ENCODE measurements around the gene KANK2.

Gene KANK2

DNA sequence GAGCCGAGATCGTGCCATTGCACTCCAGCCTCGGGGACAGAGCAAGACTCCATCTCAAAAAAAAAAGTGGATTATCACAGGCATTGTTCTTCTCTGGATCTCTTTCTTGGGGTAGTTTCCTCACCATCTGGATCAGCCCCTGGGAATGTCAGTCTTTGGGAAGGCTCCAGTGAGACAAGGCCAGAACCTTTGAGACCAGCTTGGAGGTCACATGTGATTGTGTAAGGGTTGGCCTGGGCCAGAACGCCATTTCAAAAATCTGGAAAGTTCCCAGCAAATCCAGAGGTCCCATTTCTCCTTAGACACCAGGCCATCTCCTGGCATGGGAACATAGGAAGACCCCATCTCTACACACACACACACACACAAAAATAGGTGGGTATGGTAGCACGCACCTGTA is 27.8 kb upstream of the KANK2 start:
- no peak for DNase-seq

DNA sequence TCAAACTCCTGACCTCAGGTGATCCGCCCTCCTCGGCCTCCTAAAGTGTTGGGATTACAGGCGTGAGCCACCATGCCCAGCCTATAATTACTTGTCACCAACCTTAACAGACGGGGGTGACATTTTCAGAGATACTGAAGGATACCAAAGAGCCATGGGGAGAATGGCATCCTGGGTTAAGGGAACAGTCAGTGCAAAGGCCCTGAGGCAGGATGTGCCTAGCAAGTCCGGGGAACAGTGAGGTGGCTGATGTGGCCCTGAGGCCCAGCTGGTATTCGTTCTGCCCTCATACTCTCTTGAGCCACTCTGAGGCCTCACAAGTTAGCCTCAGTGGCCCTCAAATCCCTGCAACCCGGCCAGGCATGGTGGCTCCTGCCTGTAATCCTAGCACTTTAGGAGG is 27.1 kb upstream of the KANK2 start:
- no peak for DNase-seq

DNA sequence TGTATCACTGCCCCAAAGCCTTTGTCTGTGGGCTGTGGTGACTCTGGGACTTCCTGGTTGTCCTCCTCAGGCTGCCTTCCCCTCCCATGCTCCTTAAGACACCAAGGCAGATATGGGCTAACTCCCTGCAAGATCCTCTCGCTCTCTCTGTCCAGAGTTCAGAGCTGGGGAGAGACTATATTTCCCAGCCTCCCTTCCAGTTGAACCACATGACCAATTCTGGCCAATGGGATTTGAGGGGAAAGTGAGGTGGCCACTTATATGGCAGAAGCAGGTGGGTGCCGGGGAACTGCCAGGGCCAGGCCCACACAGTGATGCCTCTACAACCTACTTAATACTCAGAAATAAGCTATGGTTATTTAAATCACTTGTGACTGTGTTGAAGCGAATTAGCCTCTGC is 25.9 kb upstream of the KANK2 start:
- no peak for DNase-seq

DNA sequence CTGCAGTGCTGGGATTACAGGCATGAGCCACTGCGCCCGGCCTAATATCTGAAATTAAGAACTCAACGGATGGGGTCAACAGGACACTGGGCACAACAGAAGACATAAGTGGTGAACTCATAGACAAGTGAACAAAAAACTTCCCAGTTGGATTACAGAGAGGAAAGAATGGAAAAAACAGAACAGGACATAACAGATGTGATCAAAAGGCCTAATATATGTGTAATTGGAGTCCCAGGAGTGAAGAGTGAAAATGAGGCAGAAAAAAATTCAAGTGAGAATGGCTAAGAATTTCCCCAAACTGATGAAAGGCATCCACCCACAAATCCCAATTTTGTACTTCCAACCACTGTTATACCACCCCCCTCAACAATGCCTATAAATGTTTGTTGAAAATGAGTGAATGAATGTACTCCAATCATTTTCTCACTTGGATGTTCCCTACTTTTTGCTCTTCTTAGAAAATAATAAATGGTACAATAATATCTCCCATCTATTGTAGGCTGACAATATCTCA is 23.8 kb upstream of the KANK2 start:
- DNase-seq: no peak

DNA sequence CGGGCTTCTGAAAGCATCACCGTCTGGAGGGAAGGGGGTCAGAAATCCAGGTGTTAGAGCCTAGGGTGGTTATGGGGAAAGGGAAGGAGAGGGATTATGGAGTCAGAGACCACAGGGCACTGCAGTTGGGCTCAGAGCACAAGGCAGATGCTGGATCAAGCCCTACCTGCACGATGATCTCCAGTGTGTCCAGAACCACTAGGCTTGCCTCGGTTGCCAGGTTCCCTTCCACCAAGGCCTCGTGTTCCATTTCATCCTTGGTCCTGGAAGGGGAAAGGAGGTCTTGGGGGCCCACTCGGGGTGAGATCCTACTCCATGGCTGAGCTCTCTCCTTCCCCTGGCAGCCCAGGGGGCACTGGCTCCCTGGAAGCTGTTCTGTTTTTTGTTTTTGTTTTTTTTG is 17.0 kb upstream of the KANK2 start:
- DNase-seq: no peak

DNA sequence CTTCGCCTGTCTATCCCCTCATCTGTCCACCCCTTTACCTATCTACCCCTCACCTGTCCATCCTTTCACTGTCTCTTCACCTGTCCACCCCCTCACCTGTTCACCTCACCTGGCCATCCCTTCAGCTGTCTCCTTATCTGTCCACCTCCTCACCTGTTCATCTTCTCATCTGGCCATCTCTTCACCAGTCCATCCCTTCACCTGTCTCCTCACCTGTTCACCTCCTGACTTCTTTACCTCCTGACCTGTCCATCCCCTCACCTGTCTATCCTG is 13.2 kb upstream of the KANK2 start:
- no peak for DNase-seq

DNA sequence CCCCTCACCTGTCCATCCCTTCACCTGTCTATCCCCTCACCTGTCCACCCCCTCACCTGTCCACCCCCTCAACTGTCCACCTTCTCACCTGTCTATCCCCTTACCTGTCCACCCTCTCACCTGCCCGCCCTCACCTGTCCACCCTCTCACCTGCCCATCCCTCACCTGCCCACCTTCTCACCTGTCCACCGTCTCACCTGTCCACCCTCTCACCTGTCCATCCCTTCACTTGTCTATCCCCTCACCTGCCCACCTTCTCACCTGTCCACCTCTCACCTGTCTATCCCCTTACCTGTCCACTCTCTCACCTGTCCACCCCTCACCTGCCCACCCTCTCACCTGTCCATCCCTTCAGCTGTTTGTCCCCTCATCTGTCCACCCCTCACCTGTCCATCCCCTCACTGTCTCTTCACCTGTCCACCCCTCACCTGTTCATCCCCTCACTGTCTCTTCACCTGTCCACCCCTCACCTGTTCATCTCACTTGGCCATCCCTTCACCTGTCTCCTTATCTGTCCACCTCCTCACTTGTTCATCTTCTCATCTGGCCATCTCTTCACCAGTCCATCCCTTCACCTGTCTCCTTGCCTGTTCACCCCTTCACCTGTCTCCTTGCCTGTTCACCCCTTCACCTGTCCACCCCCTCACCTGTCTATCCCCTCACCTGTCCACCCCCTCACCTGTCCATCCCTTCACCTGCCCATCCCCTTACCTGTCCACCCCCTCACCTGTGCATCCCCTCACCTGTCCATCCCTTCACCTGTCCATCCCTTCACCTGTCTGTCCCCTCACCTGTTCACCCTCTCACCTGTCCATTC is 12.7 kb upstream of the KANK2 start:
- no peak for DNase-seq

DNA sequence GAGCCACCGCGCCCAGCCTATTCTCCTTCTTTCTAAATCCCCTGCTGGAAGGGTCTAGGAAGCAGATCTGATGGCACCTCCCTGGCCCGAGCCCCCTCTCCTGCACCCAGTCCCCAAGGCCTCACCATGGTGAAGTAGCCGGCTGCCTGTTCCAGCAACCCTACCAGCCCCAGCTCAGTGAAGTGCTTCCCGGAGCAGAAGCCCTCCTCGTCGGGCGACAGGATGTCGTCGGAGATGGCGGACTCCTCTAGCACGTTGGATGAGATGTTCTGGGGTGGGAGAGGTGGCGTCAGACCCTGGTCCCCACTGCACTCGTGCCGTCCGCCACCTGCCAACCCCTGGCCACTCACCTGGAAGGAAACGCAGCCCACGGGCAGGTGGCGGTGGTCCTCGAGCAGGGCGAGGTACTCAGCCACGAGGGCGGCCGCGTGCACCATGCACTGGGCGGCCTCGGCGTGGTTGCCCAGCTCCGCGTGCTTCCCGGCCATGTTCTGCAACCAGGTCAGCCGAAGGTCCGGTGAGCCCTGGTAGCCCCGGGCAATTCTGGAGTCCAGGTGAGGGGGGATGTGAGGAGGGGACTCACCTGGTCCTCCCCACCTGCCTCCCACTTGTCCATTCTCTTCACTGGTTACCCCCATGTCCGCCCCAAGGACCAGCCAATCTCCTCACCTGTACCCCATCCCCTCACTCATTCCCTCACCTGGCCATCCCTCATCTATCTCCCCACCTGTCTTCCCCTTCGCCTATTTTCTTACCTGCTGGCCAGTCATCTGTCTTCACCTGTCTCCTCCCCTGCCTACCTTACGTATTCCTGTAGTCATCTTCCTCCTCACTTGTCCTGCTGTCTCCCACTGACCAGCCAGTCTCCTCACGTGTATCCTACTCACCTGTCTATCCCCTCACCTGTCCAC is 11.5 kb upstream of the KANK2 start:
- DNase-seq: no peak

DNA sequence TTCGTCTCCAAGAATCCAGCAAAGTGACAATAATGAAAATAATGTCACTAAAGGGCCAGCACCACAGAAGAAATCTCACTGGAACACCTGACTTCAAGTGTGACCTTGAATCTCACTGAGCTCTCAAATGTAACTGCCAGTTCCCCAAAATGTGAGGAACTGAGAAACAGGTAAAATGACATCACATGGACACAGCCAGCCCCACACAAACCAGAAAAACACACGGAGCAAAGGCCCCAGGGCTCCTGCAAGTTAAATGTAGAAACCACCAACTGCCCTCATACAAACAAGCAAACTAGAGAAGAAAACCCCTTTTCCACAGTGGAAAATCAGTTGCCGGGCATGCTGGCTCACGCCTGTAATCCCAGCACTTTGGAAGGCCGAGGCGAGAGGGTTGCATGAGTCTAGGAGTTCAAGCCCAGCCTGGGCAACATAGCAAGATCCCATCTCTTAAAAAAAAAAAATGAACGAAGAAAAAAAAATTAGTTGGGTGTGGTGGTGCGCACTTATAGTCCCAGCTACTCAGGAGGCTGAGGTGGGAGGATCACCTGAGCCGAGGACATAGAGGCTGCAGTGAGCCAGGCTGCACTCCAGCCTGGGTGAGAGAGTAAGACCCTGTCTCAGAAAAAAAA is 8.7 kb upstream of the KANK2 start:
- DNase-seq: no peak

DNA sequence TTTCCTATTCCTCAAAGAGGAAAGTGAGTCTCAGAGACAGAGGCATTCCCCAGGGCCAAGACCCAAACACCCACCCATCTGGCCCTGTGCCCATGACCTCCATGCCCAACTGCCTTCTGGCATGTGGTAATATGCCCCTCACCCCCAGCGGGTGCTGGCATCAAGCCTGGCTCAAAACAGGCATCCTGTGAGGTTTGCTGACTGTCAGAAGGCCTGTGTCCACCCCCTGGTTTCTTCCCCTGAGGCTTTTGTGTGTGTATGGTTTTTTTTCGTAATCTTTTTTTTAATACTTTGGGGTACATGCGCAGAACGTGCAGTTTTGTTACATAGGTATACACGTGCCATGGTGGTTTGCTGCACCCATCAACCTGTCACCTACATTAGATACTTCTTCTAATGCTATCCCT is 7.6 kb upstream of the KANK2 start:
- no peak for DNase-seq

DNA sequence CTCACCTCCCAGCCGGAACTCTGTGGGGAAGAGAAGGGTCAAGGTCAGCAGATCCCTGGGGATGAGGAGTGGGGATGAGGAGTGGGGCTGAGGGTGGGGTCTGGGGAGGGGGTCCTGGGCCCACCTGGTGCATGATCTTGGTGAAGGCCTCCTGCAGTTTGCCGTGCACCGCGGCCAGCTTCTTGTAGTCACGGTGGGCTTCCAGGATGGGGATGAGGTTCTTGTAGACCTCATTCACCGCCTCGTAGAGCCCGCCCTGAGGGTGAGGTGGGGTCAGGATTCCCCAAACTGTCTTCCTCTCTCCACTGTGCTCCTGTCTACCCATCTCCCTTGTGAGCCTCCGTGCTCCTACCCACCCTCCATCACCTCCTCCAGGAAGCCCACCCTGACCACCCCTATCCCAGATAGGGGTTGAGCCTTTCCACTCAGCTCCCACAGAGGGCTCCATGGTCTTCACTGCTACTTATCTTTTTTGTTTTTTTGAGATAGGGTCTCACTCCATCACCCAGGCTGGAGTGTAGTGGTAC is 6.8 kb upstream of the KANK2 start:
- DNase-seq: no peak

DNA sequence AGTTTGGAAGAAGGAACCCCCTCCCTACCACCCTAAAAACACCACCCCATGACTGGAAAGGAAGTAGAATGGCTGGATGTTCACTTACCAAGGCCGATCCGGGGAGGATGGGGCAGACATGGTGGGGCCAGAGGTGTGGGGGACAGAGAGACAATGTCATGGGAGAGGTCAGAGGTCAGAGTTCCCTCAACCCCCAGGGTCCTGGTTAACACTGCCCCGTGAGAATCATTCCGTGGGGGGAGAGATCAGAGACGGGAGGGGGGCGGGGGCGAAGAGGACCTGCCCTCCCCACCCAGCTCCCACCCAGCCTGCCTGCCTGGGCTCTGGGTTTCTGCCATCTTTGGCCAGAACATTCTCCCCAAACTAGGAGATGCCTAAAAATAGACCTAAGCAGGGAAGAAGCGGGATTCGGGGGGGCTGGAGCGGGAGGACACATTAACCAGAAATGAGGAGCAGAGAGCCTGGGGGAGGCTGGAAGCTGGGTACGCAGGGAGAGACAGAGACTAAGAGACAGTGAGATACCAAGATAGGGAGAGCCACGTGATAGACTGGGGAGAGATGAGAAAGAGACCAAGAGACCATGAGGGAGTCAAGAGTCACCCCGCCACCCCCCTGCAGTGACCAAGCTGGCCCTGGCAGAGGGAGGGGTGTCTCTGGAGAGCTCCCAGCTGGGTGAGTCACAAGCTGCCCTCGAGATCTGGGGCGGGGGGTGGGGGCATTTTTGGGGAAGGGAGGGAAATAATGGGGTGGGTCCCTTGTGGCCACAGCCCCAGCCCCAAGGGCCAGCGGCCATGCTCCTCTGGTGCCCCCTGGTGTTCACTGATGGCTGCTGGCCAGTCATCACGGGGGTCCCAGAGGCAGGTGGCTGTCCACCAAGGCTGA is 6.1 kb upstream of the KANK2 start:
- DNase-seq: no peak

DNA sequence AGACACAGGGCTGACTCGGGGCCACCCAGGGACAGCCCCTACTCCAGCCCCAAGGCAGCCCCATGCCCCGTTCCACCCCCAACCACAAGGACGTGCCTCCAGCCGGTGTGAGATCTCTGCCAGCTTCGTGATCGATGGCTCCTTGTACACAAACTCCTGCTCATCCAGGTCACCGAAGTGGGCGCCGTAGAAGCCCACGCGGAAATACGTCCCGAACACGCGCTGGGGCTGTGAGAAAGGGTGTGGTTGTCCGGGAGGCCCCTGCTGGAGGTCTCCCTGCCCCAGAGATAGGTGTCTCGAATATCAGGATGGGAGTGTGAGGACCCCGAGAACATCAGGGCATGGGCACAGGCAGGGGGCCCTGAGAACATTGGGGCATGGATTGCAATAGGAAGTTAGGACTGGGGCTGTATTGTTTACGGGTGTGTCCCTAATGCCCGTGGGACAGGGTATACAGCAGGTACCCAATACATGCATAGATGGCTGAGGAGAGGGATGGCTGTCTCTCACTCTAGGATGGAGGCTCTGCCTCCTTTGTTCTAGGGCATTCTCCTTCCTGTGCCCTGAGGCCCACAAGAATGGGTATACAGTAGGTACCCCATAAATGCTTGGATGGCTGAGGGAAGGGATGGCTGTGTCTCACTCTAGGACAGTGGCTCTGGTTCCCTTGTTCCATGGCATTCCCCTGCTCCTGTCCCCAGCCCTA is 5.3 kb upstream of the KANK2 start:
- no peak for DNase-seq

DNA sequence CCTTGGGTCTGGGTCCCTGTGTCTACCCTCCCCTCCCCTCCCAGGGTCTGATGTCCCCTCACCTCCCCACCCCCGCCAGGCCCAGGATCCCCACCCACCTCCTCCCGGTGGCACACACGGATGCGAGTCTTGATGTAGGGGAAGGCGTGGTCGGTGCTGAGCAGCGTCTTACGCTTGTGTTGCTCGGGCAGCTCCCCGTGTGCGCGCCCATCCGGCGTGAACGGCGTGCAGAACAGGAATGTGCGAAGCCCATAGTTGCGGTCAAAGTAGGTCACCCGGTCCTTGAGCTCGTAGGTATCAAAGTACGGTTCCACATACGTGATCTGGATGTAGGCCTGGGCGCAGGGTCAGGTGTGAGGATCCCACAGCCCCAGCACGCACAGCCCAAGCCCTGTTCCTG is 4.4 kb upstream of the KANK2 start:
- DNase-seq: no peak

DNA sequence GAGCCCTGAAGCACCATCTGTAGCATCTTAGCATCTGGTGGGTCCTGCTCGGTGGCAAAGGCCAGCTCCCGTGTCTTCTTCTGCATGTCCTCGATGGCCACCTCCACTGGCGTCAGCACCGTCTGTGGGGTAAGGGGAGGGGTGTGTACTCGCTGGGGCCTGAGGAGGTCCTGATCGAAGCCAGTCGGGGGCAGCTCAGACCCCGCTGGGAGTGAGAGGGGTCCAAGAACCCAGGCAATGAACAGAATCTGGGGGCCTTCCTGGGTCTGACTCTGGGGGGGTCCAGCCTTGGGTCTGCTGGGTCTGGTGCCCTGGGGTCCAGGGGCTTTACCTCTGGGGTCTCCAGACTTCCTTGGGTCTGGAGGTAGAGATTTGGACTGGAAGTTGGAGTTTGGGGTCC is 3.6 kb upstream of the KANK2 start:
- no peak for DNase-seq

DNA sequence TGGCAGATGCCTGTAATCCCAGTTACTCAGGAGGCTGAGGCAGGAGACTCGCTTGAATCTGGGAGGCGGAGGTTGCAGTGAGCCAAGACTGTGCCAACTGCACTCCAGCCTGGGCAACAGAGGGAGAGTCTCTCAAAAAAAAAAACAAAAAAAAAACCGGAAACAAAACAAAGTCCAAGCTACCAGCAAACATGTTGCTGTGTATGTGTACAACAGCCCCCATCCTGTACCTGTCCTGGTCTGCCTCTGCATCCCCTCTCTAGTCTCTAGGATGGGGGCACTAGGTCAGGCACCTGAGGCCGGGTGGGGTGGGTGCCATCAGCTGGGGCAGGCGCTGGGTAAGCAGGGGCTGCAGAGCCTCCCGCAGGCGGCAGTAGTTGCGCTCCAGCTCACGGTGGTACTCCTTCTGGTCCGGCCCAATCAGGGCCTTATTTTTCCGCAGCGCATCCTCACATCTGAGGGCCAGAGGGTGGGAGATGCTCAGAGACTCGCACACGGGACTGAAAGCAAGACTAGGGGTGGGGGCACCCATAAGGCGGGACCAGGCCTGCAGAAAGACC is 2.8 kb upstream of the KANK2 start:
- DNase-seq: no peak

DNA sequence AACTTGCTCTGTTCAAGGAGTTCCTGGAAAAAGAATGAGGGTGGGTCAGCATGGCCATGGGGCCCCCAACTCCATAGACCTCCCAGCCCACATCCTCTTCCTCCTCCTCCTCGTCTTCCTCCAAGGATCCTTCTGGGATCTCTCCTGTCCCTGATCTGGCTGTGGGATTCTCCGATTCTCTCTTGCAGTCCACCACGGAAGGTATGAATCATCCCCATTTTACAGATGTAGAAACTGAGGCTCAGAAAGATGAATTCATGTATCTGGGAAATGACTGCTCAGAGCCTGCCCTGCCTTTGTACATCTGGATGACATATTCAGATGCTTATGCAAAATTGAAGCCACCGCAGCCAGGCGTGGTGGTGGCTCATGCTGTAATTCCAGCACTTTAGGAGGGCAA is 2.2 kb upstream of the KANK2 start:
- no peak for DNase-seq

DNA sequence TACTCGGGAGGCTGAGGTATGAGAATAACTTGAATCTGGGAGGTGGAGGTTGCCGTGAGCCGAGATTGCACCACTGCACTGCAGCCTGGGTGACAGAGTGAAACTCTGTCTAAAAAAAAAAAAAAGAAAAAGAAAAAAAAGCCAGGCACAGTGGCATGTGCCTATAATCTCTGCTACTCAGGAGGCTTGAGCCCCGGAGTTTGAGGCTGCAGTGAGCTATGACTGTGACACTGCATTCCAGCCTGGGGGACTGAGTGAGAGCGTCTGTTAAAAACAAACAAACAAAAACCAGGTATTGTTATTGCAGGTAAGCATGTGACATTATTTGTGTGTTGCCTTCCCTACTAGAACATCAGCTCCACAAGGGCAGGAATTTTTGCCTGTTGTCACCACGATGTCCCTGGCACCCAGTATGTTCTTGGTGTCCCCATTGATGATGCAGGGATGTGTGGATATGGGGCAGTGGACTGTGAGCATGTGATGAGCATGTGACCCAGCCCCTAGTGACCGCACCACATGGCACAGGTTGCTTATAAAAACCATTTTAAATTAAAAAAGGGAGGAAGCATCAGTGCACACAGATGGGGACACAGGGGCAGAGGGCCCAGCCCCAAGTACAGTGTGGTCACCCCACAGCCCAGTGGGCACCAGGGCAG is 1.6 kb upstream of the KANK2 start:
- no peak for DNase-seq

DNA sequence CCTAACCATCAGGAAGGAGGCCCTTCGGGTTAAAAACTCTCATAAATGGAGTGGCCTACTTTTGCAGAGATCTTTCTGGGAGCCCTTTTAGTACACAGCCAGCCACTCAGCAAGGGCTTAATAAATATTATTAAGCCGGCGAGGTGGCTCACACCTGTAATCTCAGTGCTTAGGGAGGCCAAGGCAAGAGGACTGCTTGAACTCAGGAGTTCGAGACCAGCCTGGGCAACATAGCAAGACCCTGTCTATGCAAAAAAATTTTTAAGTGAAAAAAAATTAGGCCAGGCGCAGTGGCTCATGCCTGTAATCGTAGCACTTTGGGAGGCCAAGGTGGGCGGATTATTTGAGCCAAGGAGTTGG is 810 bp upstream of the KANK2 start:
- no peak for DNase-seq

DNA sequence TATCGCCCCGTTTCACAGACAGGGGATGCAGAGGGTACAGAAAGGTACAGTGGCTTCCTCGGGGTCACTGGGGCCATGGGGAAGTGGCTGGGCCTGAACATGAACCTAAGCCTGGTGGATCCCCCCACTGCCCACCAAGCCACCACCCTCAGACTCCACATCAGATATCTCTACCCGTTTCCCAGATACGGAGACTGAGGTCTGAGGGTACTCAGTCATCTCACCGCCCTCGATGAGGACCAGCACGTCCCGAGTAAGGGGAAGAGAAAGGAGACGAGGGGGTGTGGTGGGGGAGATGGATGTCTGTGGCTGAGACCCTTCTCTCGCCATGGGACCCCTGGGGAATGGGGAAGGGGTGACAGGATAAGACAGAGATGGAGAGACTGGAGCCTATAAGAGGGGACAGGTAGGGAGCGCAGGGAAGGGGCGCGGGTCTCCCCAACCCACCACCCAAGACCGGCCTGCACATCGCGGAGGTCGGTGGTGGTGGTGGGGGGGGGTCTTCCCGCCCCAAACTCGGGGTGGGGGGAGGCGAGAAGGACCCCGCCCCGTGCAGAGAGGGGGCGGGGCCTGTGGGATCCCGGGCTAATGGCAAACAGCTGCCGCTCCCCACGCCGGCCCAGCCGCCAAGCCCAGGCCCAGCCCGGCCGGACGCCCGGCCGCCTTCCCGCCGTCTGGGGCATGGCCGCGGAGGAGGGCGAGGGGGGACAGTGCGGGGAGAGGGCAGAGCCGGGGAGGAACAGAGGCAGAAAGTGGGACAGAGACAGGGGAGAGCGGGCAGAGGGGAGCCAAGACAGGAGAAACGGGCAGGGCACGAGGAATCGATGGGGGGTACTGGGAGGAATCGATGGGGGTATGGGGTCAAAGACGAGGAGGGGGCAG is 698 bp downstream of the KANK2 start:
- DNase-seq: no peak
